Stimulated activated naive B cell treated with anti-CD40 and anti-IgM and Interleukin-4, amounts not matched to agents 10 μg/mL and 1 μg/mL and 100 μg/mL, for 72 hours (primary cell): ENCODE results near the gene COL6A1.

Source experiments
- ATAC-seq, 2 donors: fragments of 150-1000 bp; cut with Tn5 transposase; replicated peaks; 2 replicates each; pipeline ENCODE4 v1.10.0; 2021; ENCODE audit warnings: moderate library complexity in 1 of 2
- DNase-seq: peaks from one replicate; pipeline ENCODE4 v3.0.0; 2021
- H3K27ac Mint-ChIP-seq: one replicate; pipeline ENCODE4 v1.8.0; 2022; ENCODE audit warnings: mild to moderate bottlenecking, mixed read lengths
- H3K27me3 Mint-ChIP-seq, 2 donors: one replicate each; pipeline ENCODE4 v1.8.0; 2022; ENCODE audit warnings: mixed read lengths in 2 of 2
- H3K36me3 Mint-ChIP-seq, 2 donors: one replicate each; pipeline ENCODE4 v1.8.0; 2022; ENCODE audit warnings: mixed read lengths in 2 of 2, mild to moderate bottlenecking in 1 of 2
- H3K4me1 Mint-ChIP-seq, 2 donors: one replicate each; pipeline ENCODE4 v1.8.0; 2022; ENCODE audit warnings: mixed read lengths in 2 of 2, mild to moderate bottlenecking in 1 of 2
- H3K4me3 Mint-ChIP-seq, 2 donors: one replicate each; pipeline ENCODE4 v1.8.0; 2022; ENCODE audit warnings: mild to moderate bottlenecking in 2 of 2, mixed read lengths in 2 of 2, moderate library complexity in 1 of 2
- H3K9me3 Mint-ChIP-seq, 2 donors: one replicate each; pipeline ENCODE4 v1.8.0; 2022; ENCODE audit warnings: mixed read lengths in 2 of 2, mild to moderate bottlenecking in 1 of 2

The COL6A1 gene

GRCh38 chr21:46048926-46049889, 67.6 kb downstream of the COL6A1 start:
- no peaks in the 10 kb centered on the region for H3K36me3 Mint-ChIP-seq
- no peaks in the 10 kb centered on the region for H3K27me3 Mint-ChIP-seq
- H3K4me3 Mint-ChIP-seq = no peak overlapping the region
- no peak for ATAC-seq
- no peaks in the 10 kb centered on the region for H3K9me3 Mint-ChIP-seq
- no peaks in the 10 kb centered on the region for H3K4me1 Mint-ChIP-seq
- DNase-seq = no peak
- H3K27ac Mint-ChIP-seq = no peak overlapping the region

GRCh38 chr21:46049890-46050667, 68.5 kb downstream of the COL6A1 start:
- no peaks in the 10 kb centered on the region for H3K36me3 Mint-ChIP-seq
- no peak overlapping the region for H3K27ac Mint-ChIP-seq
- H3K9me3 Mint-ChIP-seq = no peaks in the 10 kb centered on the region
- ATAC-seq = no peak
- H3K27me3 Mint-ChIP-seq = no peaks in the 10 kb centered on the region
- H3K4me1 Mint-ChIP-seq = no peaks in the 10 kb centered on the region
- no peak overlapping the region for H3K4me3 Mint-ChIP-seq
- DNase-seq = no peak

- Mint-ChIP-seq H3K4me3 (no peak overlapping the region), H3K4me1 (no peaks in the 10 kb centered on the region), H3K9me3 (no peaks in the 10 kb centered on the region), H3K27ac (no peak overlapping the region), H3K27me3 (peaks cover 0 to 1% of the 10 kb centered on the region in 2 donors), H3K36me3 (no peaks in the 10 kb centered on the region)
- DNase-seq = no peak
- ATAC-seq = no peak
Observed at GRCh38 chr21:46050668-46051378, 69.3 kb downstream of the COL6A1 start.

GRCh38 chr21:46051379-46051770, 69.8 kb downstream of the COL6A1 start:
- Mint-ChIP-seq H3K9me3 (no peaks in the 10 kb centered on the region), H3K4me3 (no peak overlapping the region), H3K36me3 (no peaks in the 10 kb centered on the region), H3K27ac (no peak overlapping the region), H3K4me1 (no peaks in the 10 kb centered on the region), H3K27me3 (peaks cover 0 to 7% of the 10 kb centered on the region in 2 donors)
- ATAC-seq (no peak), DNase-seq (no peak)

- Mint-ChIP-seq H3K9me3 (no peaks in the 10 kb centered on the region), H3K4me1 (peaks cover 2 to 3% of the 10 kb centered on the region in 2 donors), H3K27ac (no peak overlapping the region), H3K27me3 (peaks cover 0 to 13% of the 10 kb centered on the region in 2 donors), H3K36me3 (no peaks in the 10 kb centered on the region), H3K4me3 (no peak overlapping the region)
- DNase-seq (no peak), ATAC-seq (no peak)
Observed at GRCh38 chr21:46051821-46052675, 70.5 kb downstream of the COL6A1 start.

GRCh38 chr21:46052703-46053651, 71.4 kb downstream of the COL6A1 start:
- Mint-ChIP-seq H3K9me3 (peaks cover 0 to 1% of the 10 kb centered on the region in 2 donors), H3K27ac (peak overlapping the region; percentile 44), H3K4me1 (peaks cover 6 to 13% of the 10 kb centered on the region in 2 donors), H3K27me3 (peaks cover 7 to 23% of the 10 kb centered on the region in 2 donors), H3K4me3 (no peak overlapping the region), H3K36me3 (no peaks in the 10 kb centered on the region)
- no peak for DNase-seq
- ATAC-seq = no peak

GRCh38 chr21:46054031-46054430, 72.5 kb downstream of the COL6A1 start:
- ATAC-seq = no peak
- Mint-ChIP-seq H3K4me1 (peaks cover 13 to 22% of the 10 kb centered on the region in 2 donors), H3K27ac (no peak overlapping the region), H3K27me3 (peaks cover 17 to 33% of the 10 kb centered on the region in 2 donors), H3K36me3 (peaks cover 6 to 7% of the 10 kb centered on the region in 2 donors), H3K4me3 (no peak overlapping the region), H3K9me3 (peaks cover 8 to 9% of the 10 kb centered on the region in 2 donors)
- no peak for DNase-seq

GRCh38 chr21:46054451-46054881, 72.9 kb downstream of the COL6A1 start:
- peaks cover 16 to 22% of the 10 kb centered on the region in 2 donors for H3K4me1 Mint-ChIP-seq
- H3K9me3 Mint-ChIP-seq = peaks cover 11 to 13% of the 10 kb centered on the region in 2 donors
- H3K36me3 Mint-ChIP-seq = peaks cover 6 to 7% of the 10 kb centered on the region in 2 donors
- DNase-seq (no peak), ATAC-seq (no peak)
- no peak overlapping the region for H3K4me3 Mint-ChIP-seq
- peaks cover 21 to 37% of the 10 kb centered on the region in 2 donors for H3K27me3 Mint-ChIP-seq
- no peak overlapping the region for H3K27ac Mint-ChIP-seq
